Keratinocyte (primary cell): ENCODE measurements around the gene PVALB. TPM values are rescaled to one million over a fixed set of nuclear protein-coding genes. Genes with fewer than 3 reads are reported as not detected.

Experiments
- DNase-seq: peaks from one replicate; pipeline ENCODE4 v3.0.0-alpha.2; 2011; ENCODE audit warnings: low read depth, missing footprints, low spot score
- FAIRE-seq: peaks from 2 replicates; lab custom pipeline; 2011; peaks lifted over from hg19 to GRCh38; lab: Jason Lieb, UNC
- H2AFZ ChIP-seq: 2 replicates; pipeline ENCODE4 v1.6.0; 2012; ENCODE audit warnings: low read length, control low read depth, inconsistent platforms; ENCODE audit not compliant: control insufficient read depth
- H3K27ac ChIP-seq: 2 replicates; pipeline ENCODE4 v1.5.1; 2011; ENCODE audit warnings: low read length; ENCODE audit not compliant: control insufficient read depth, insufficient read depth
- H3K27me3 ChIP-seq: 3 replicates; pipeline ENCODE4 v1.6.0; 2011; ENCODE audit warnings: low read length; ENCODE audit not compliant: control insufficient read depth, insufficient read depth; ENCODE audit errors: extremely low read depth
- H3K36me3 ChIP-seq, 2 experiments: 2 replicates in 1 of 2; 3 replicates in 1 of 2; pipeline ENCODE4 v1.5.1; 2011; ENCODE audit warnings: low read length in 2 of 2, mild to moderate bottlenecking in 1 of 2; ENCODE audit not compliant: control insufficient read depth in 2 of 2, insufficient read depth in 2 of 2; ENCODE audit errors: extremely low read depth in 1 of 2
- H3K4me1 ChIP-seq: 3 replicates; pipeline ENCODE4 v1.5.1; 2011; ENCODE audit warnings: low read length; ENCODE audit not compliant: control insufficient read depth, insufficient read depth; ENCODE audit errors: extremely low read depth
- H3K4me2 ChIP-seq: 3 replicates; pipeline ENCODE4 v1.6.0; 2011; ENCODE audit warnings: low read depth, low read length; ENCODE audit not compliant: control insufficient read depth, insufficient read depth; ENCODE audit errors: extremely low read depth
- H3K4me3 ChIP-seq, 3 experiments: fragments of 200-600 bp in 1 of 3; sonication (generic) in 1 of 3; 2 replicates in 2 of 3; 3 replicates in 1 of 3; pipeline ENCODE4 v1.5.1; 2011 to 2016; ENCODE audit warnings: low read length in 3 of 3, mild to moderate bottlenecking in 3 of 3, control low read depth in 2 of 3, inconsistent platforms in 1 of 3, low read depth in 1 of 3, mixed read lengths in 1 of 3, mixed run types in 1 of 3, moderate library complexity in 1 of 3; ENCODE audit not compliant: control insufficient read depth in 2 of 3, insufficient read depth in 2 of 3; ENCODE audit errors: extremely low read depth in 1 of 3
- H3K79me2 ChIP-seq: 2 replicates; pipeline ENCODE4 v1.6.0; 2012; ENCODE audit warnings: low read length; ENCODE audit not compliant: control insufficient read depth, insufficient read depth
- H3K9ac ChIP-seq: 3 replicates; pipeline ENCODE4 v1.6.0; 2011; ENCODE audit warnings: low read length; ENCODE audit not compliant: control insufficient read depth, insufficient read depth; ENCODE audit errors: extremely low read depth
- H3K9me1 ChIP-seq: 3 replicates; pipeline ENCODE4 v1.6.0; 2011; ENCODE audit warnings: low read length; ENCODE audit not compliant: control insufficient read depth, insufficient read depth; ENCODE audit errors: extremely low read depth
- H3K9me3 ChIP-seq: 2 replicates; pipeline ENCODE4 v1.5.1; 2012; ENCODE audit warnings: low read depth, low read length; ENCODE audit not compliant: control insufficient read depth
- H4K20me1 ChIP-seq: 3 replicates; pipeline ENCODE4 v1.6.0; 2011; ENCODE audit warnings: low read length; ENCODE audit not compliant: control insufficient read depth, insufficient read depth; ENCODE audit errors: extremely low read depth
- CTCF ChIP-seq, 3 experiments: IDR thresholded peaks in 1 of 3; conservative IDR thresholded peaks in 1 of 3; optimal IDR thresholded peaks in 1 of 3; 2 replicates in 2 of 3; 3 replicates in 1 of 3; pipeline versions ENCODE3 to v1.5.1; 2011; ENCODE audit warnings: low read length in 3 of 3, mild to moderate bottlenecking in 3 of 3, moderate library complexity in 2 of 3, control low read depth in 1 of 3, inconsistent platforms in 1 of 3; ENCODE audit not compliant: insufficient read depth in 2 of 3; ENCODE audit errors: extremely low read depth in 1 of 3
- EZH2 ChIP-seq: IDR thresholded peaks from one replicate; pipeline ENCODE4 v1.6.1; 2012; ENCODE audit warnings: inconsistent platforms, mild to moderate bottlenecking, low read length, moderate library complexity
- dilution Hi-C: fragments of 300-500 bp; cut with MboI; formaldehyde crosslinking; loops from one replicate; pipeline ENCODE4 v1.7.0; 2020; ENCODE audit warnings: low sequenced_read_pairs; ENCODE audit not compliant: extremely low pct_ligation_motif_present
- polyA plus RNA-seq, 5 experiments: library from polyadenylated mRNA; depleted of rRNA in 3 of 5; stranded (reverse) in 3 of 5; stranded (forward) in 1 of 5; unstranded in 1 of 5; fragments of >200 nt; gene quantifications; 1 replicate in 1 of 5; 2 replicates in 3 of 5; 3 replicates in 1 of 5; pipeline versions ENCODE4 v1.2.1 to v1.2.3, GENCODE V29; 2011 to 2012; ENCODE audit warnings: missing spikeins in 2 of 5, low read depth in 1 of 5, low replicate concordance in 1 of 5

PVALB gene
- polyA plus RNA-seq, 1 donor (not counting 4 experiments of a cell fraction or from before 2014, with no cell fraction given), result not detected

- no peak overlapping the region for H3K4me3 ChIP-seq
- FAIRE-seq (no peak), DNase-seq (no peak)
- H3K27me3 ChIP-seq, result peaks cover 64% of the 10 kb centered on the region
- TF ChIP-seq CTCF (optimal IDR thresholded peaks at IDR 0.05 in 1 of 3, IDR thresholded peaks at IDR 0.05 in 1 of 3, conservative IDR thresholded peaks at IDR 0.05 in 1 of 3; ENCODE audit: extremely low read depth in 1 of 3, insufficient read depth in 2 of 3, low read length in 3 of 3), result no peak
- no peak for TF ChIP-seq EZH2
- H4K20me1 ChIP-seq, result no peaks in the 10 kb centered on the region
- H3K9ac ChIP-seq, result no peak overlapping the region
- H3K27ac ChIP-seq, result no peak overlapping the region
- no peaks in the 10 kb centered on the region for H3K9me3 ChIP-seq
- H3K4me1 ChIP-seq, result no peaks in the 10 kb centered on the region
- no peaks in the 10 kb centered on the region for H3K79me2 ChIP-seq
- no peak overlapping the region for H3K4me2 ChIP-seq
- no peaks in the 10 kb centered on the region for H3K9me1 ChIP-seq
- H2AFZ ChIP-seq, result no peak overlapping the region
- dilution Hi-C loops, result no loop called here
- no peaks in the 10 kb centered on the region for H3K36me3 ChIP-seq
These were observed 2.0 kb downstream of the PVALB start for GRCh38 chr22:36814801-36815200.

GRCh38 chr22:36811094-36811800 is 5.6 kb downstream of the PVALB start:
- dilution Hi-C loops, result no loop called here
- H3K4me3 ChIP-seq, result no peak overlapping the region
- H3K9me1 ChIP-seq, result no peaks in the 10 kb centered on the region
- FAIRE-seq (no peak), DNase-seq (no peak)
- no peak overlapping the region for H3K27ac ChIP-seq
- peaks cover 34% of the 10 kb centered on the region for H3K27me3 ChIP-seq
- H3K4me1 ChIP-seq, result no peaks in the 10 kb centered on the region
- no peak overlapping the region for H3K4me2 ChIP-seq
- no peak overlapping the region for H3K9ac ChIP-seq
- no peak overlapping the region for H2AFZ ChIP-seq
- H3K79me2 ChIP-seq, result no peaks in the 10 kb centered on the region
- H3K9me3 ChIP-seq, result no peaks in the 10 kb centered on the region
- TF ChIP-seq CTCF (optimal IDR thresholded peaks at IDR 0.05 in 1 of 3, IDR thresholded peaks at IDR 0.05 in 1 of 3, conservative IDR thresholded peaks at IDR 0.05 in 1 of 3; ENCODE audit: extremely low read depth in 1 of 3, insufficient read depth in 2 of 3, low read length in 3 of 3) (no peak), EZH2 (no peak)
- no peaks in the 10 kb centered on the region for H3K36me3 ChIP-seq
- H4K20me1 ChIP-seq, result no peaks in the 10 kb centered on the region
